MCF 10A (cell line): ENCODE measurements around the gene RACK1. TPM values are rescaled to one million over a fixed set of nuclear protein-coding genes. Genes with fewer than 3 reads are reported as not detected.

Source experiments
- BruUV-seq: library from RNA; stranded (reverse); fragments of 400-500 nt; replicated peaks from 2 replicates; lab custom pipeline; 2021; lab: Mats Ljungman, UMichigan
- CTCF ChIA-PET: fragments of 300-600 bp; sonication (Branson Sonifier 250); formaldehyde crosslinking; extraction: SDS; loops from one replicate; lab custom pipeline; 2021; ENCODE audit warnings: antibody characterized with exemption, inconsistent platforms; lab: Yijun Ruan, JAX
- POLR2A ChIA-PET: fragments of 300-600, 350-650 bp; sonication (Branson Sonifier 250); formaldehyde crosslinking; extraction: SDS; loops from one replicate; lab custom pipeline; 2020; ENCODE audit warnings: antibody characterized with exemption, inconsistent platforms; lab: Yijun Ruan, JAX
- DNase-seq: peaks from one replicate; pipeline ENCODE4 v3.0.0-alpha.2; 2018; ENCODE audit not compliant: unreplicated experiment
- H3K27ac Mint-ChIP-seq: one replicate; pipeline ENCODE4 v1.8.0; 2022; ENCODE audit warnings: mild to moderate bottlenecking, low read depth, mixed read lengths; ENCODE audit not compliant: unreplicated experiment
- H3K27me3 Mint-ChIP-seq: one replicate; pipeline ENCODE4 v1.8.0; 2022; ENCODE audit warnings: mixed read lengths; ENCODE audit not compliant: insufficient read depth, unreplicated experiment
- H3K36me3 Mint-ChIP-seq: one replicate; pipeline ENCODE4 v1.8.0; 2022; ENCODE audit warnings: mild to moderate bottlenecking, moderate library complexity, mixed read lengths; ENCODE audit not compliant: insufficient read depth, unreplicated experiment
- H3K4me1 Mint-ChIP-seq: one replicate; pipeline ENCODE4 v1.8.0; 2022; ENCODE audit warnings: mixed read lengths; ENCODE audit not compliant: insufficient read depth, unreplicated experiment
- H3K4me3 Mint-ChIP-seq: one replicate; pipeline ENCODE4 v1.8.0; 2022; ENCODE audit warnings: mild to moderate bottlenecking, moderate library complexity, mixed read lengths; ENCODE audit not compliant: unreplicated experiment
- H3K9me3 Mint-ChIP-seq: one replicate; pipeline ENCODE4 v1.8.0; 2022; ENCODE audit warnings: mixed read lengths; ENCODE audit not compliant: unreplicated experiment
- CTCF ChIP-seq: fragments of 200-600 bp; IDR thresholded peaks from one replicate; pipeline ENCODE4 v1.8.0; 2022; ENCODE audit warnings: antibody characterized with exemption, mild to moderate bottlenecking; ENCODE audit not compliant: unreplicated experiment
- intact Hi-C: fragments of 100-400 bp; cut with micrococcal nuclease; formaldehyde crosslinking; loops from 2 replicates; pipeline ENCODE4 v1.14.1; 2022
- total RNA-seq: library from RNA; stranded (reverse); gene quantifications from 2 replicates; pipeline ENCODE4 v1.2.3, GENCODE V29; 2022

The RACK1 gene
- total RNA-seq, 1 experiment from 2014 or later, result 4,050 TPM

DNA sequence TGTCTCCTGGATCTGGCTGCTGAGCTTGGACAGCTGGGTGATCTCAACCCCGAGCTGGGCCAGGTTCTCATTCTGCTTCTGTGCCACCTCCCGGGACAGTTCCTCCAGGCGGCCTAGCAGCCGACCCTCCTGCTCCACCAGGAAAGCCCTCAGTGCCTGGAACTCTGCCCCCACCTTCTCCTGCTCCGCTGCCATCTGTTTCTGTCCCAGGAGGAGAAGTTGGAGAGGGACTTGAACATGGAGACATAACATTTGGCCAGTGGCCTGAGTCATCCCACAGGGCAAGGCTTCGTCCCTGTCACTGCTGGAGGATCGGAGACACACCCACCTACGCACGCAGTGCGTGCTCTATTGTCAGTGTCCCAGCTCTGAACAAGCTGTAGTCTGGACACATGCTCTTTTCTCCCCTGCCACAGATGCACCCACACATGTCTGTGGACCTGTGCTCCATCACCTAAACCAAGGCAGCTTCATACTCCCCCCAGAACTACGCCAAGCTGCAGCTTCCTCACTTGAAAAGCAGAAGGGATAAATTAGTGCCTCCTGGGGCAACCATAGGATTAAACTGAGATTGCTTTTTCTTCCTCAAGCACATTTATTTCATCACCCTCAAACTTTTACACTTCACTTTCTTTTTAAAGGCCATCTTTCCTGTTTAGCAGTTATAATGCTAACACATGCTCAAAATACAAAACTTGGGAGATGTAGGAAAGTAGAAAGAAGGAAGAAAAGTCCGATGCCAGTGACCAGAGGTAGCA lies 43.6 kb downstream of the RACK1 start:
- ChIA-PET CTCF (interaction anchor here (0.8 to 1.2 kb wide), 2 partner anchors 16 to 41 kb away, joined by 3 read pairs; no protein-coding TSS in a partner anchor), POLR2A (interaction anchor here (1.2 to 12.4 kb wide), 3 partner anchors 9 to 22 kb away, joined by 3 to 432 read pairs (median 4); no protein-coding TSS in a partner anchor)
- no peaks in the 10 kb centered on the region for H3K9me3 Mint-ChIP-seq
- no peak for TF ChIP-seq CTCF
- H3K27ac Mint-ChIP-seq, result no peak overlapping the region
- H3K27me3 Mint-ChIP-seq, result no peaks in the 10 kb centered on the region
- DNase-seq, result no peak
- intact Hi-C loops, result no loop called here
- peaks cover 21% of the 10 kb centered on the region for H3K4me1 Mint-ChIP-seq
- BruUV-seq, result no TSS peak
- peaks cover 13% of the 10 kb centered on the region for H3K36me3 Mint-ChIP-seq
- H3K4me3 Mint-ChIP-seq, result no peak overlapping the region

- no peak for TF ChIP-seq CTCF
- ChIA-PET CTCF (interaction anchor here (1.2 kb wide), 2 partner anchors 15 to 54 kb away, joined by 3 to 4 read pairs; no protein-coding TSS in a partner anchor), POLR2A (interaction anchor here (0.9 to 12.4 kb wide), 5 partner anchors 8 to 372 kb away, joined by 3 to 432 read pairs (median 4); no protein-coding TSS in a partner anchor)
- Mint-ChIP-seq H3K4me1 (peaks cover 21% of the 10 kb centered on the region), H3K9me3 (no peaks in the 10 kb centered on the region), H3K27me3 (no peaks in the 10 kb centered on the region), H3K36me3 (peaks cover 13% of the 10 kb centered on the region), H3K4me3 (no peak overlapping the region), H3K27ac (peak overlapping the region; percentile 7)
- intact Hi-C loops, result no loop called here
- no peak for DNase-seq
- BruUV-seq, result no TSS peak
These were observed 44.7 kb downstream of the RACK1 start for GRCh38 chr5:181198905-181199519.

- no peak for DNase-seq
- peak overlapping the region; percentile 7 for H3K27ac Mint-ChIP-seq
- POLR2A ChIA-PET, result interaction anchor here (0.6 to 12.4 kb wide), 6 partner anchors 8 to 418 kb away, joined by 3 to 432 read pairs (median 3); no protein-coding TSS in a partner anchor
- CTCF ChIA-PET, result interaction anchor here (0.6 to 1.2 kb wide), 5 partner anchors 14 to 333 kb away, joined by 3 to 5 read pairs (median 3); no protein-coding TSS in a partner anchor
- peaks cover 23% of the 10 kb centered on the region for H3K4me1 Mint-ChIP-seq
- no peak for TF ChIP-seq CTCF
- H3K9me3 Mint-ChIP-seq, result no peaks in the 10 kb centered on the region
- H3K27me3 Mint-ChIP-seq, result no peaks in the 10 kb centered on the region
- H3K36me3 Mint-ChIP-seq, result peaks cover 8% of the 10 kb centered on the region
- H3K4me3 Mint-ChIP-seq, result no peak overlapping the region
- intact Hi-C loops, result no loop called here
- BruUV-seq, result no TSS peak
These were observed 45.5 kb downstream of the RACK1 start for GRCh38 chr5:181198106-181198685.
